Measurements from ENCODE around the gene POLD3. TPM values are rescaled to one million over a fixed set of nuclear protein-coding genes. Genes with fewer than 3 reads are reported as not detected.
A peak's percentile ranks its signal among the peaks of the same experiment; 100 is the strongest.

POLD3 gene
- total RNA-seq, 4 donors from 2014 or later: 5.1 to 13.8 (median 11.9) TPM

DNA sequence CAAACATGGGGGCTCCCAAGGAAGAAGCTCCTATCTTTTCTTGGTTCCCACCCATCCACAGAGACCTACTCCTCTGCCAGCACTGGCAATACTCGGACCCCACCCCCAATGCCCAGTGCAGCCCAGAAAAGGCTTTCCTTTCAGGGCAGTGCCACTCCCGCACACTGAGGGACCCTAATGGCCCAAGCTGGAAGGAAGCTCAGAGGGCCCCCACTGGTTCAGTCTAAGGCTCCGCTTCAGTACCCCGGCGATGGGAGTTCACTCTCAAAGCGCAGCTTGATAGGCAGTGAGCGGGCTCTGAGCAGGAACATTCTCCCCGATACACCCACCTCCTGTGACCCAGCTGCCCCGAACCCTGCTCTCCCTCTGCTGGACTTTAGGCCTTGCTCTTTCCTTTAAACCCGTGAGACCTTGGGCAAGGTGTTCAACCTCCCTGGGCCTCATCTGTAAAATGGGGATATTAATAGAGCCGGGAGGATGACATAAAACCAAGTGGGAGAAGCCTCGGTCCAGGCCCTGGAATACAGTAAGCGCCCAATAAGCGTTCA, 90.4 kb downstream of the POLD3 start:
- Histone ChIP-seq H3K36me3 (no peaks in the 10 kb centered on the region), H3K27ac (peak overlapping the region in 3 of 4 donors; percentile 34 to 57 (median 53)), H3K9me3 (no peaks in the 10 kb centered on the region), H3K4me3 (peak overlapping the region; percentile 28 to 69 (median 42)), H3K27me3 (peaks cover 0 to 16% (median 0%) of the 10 kb centered on the region in 4 donors), H3K4me1 (peaks cover 4 to 22% (median 7%) of the 10 kb centered on the region in 3 donors)
- DNase-seq: no peak
- WGBS, 2 donors: 96% methylated on average over 9 of the region's 14 CpGs; no CpG with 5 or more reads in 1 of the 2 donors
- TF ChIP-seq POLR2A (IDR thresholded peaks at IDR 0.05) (no peak), CTCF (IDR thresholded peaks at IDR 0.05) (no peak)
- intact Hi-C loops (cut with DNase I): no loop called here

GRCh38 chr11:74683279-74683871, 91.0 kb downstream of the POLD3 start:
- no peaks in the 10 kb centered on the region for H3K36me3 ChIP-seq
- H3K9me3 ChIP-seq: no peaks in the 10 kb centered on the region
- TF ChIP-seq POLR2A (IDR thresholded peaks at IDR 0.05) (no peak), CTCF (IDR thresholded peaks at IDR 0.05) (peak in 5 of 6 experiments; percentile 18 to 50 (median 46))
- no peak for DNase-seq
- WGBS, 2 donors: 8% methylated on average over 5 of the region's 59 CpGs; no CpG with 5 or more reads in 1 of the 2 donors
- H3K27ac ChIP-seq: peak overlapping the region in 3 of 4 donors; percentile 34 to 57 (median 53)
- H3K27me3 ChIP-seq: peaks cover 0 to 16% (median 0%) of the 10 kb centered on the region in 4 donors
- H3K4me3 ChIP-seq: peak overlapping the region; percentile 28 to 69 (median 42)
- intact Hi-C loops (cut with DNase I): no loop called here
- H3K4me1 ChIP-seq: peaks cover 4 to 22% (median 7%) of the 10 kb centered on the region in 3 donors

- TF ChIP-seq CTCF (IDR thresholded peaks at IDR 0.05) (no peak), POLR2A (IDR thresholded peaks at IDR 0.05) (no peak)
- peaks cover 4 to 22% (median 7%) of the 10 kb centered on the region in 3 donors for H3K4me1 ChIP-seq
- peak overlapping the region in 3 of 4 donors; percentile 33 to 69 (median 51) for H3K4me3 ChIP-seq
- peaks cover 0 to 16% (median 0%) of the 10 kb centered on the region in 4 donors for H3K27me3 ChIP-seq
- no peaks in the 10 kb centered on the region for H3K9me3 ChIP-seq
- intact Hi-C loops (cut with DNase I): no loop called here
- DNase-seq: no peak
- no peaks in the 10 kb centered on the region for H3K36me3 ChIP-seq
- H3K27ac ChIP-seq: peak overlapping the region in 1 of 4 donors; percentile 34
- WGBS, 2 donors: 56 to 83% methylated on average over 3 to 11 of the region's 12 CpGs
Measured at GRCh38 chr11:74683941-74684481, 91.6 kb downstream of the POLD3 start.

GRCh38 chr11:74684661-74685060, 92.3 kb downstream of the POLD3 start:
- no peaks in the 10 kb centered on the region for H3K9me3 ChIP-seq
- no peaks in the 10 kb centered on the region for H3K36me3 ChIP-seq
- peaks cover 0 to 16% (median 0%) of the 10 kb centered on the region in 4 donors for H3K27me3 ChIP-seq
- no peak for TF ChIP-seq CTCF (IDR thresholded peaks at IDR 0.05)
- no peak for TF ChIP-seq POLR2A (IDR thresholded peaks at IDR 0.05)
- intact Hi-C loops (cut with DNase I): no loop called here
- H3K4me1 ChIP-seq: peaks cover 4 to 22% (median 7%) of the 10 kb centered on the region in 3 donors
- no peak for DNase-seq
- H3K27ac ChIP-seq: no peak overlapping the region
- no peak overlapping the region for H3K4me3 ChIP-seq
- 76 to 86% methylated on average over 1 of the region's 1 CpG for WGBS, 2 donors

GRCh38 chr11:74685338-74685737, 93.0 kb downstream of the POLD3 start:
- no peak overlapping the region for H3K4me3 ChIP-seq
- peaks cover 0 to 16% (median 0%) of the 10 kb centered on the region in 4 donors for H3K27me3 ChIP-seq
- H3K27ac ChIP-seq: no peak overlapping the region
- intact Hi-C loops (cut with DNase I): no loop called here
- no peaks in the 10 kb centered on the region for H3K9me3 ChIP-seq
- H3K36me3 ChIP-seq: no peaks in the 10 kb centered on the region
- peaks cover 4 to 22% (median 7%) of the 10 kb centered on the region in 3 donors for H3K4me1 ChIP-seq
- DNase-seq: no peak
- no peak for TF ChIP-seq CTCF (IDR thresholded peaks at IDR 0.05)
- TF ChIP-seq POLR2A (IDR thresholded peaks at IDR 0.05): no peak

All from esophagus squamous epithelium (tissue), 5 donors.